ENCODE measurements around the gene AUTS2.

The AUTS2 gene

DNA sequence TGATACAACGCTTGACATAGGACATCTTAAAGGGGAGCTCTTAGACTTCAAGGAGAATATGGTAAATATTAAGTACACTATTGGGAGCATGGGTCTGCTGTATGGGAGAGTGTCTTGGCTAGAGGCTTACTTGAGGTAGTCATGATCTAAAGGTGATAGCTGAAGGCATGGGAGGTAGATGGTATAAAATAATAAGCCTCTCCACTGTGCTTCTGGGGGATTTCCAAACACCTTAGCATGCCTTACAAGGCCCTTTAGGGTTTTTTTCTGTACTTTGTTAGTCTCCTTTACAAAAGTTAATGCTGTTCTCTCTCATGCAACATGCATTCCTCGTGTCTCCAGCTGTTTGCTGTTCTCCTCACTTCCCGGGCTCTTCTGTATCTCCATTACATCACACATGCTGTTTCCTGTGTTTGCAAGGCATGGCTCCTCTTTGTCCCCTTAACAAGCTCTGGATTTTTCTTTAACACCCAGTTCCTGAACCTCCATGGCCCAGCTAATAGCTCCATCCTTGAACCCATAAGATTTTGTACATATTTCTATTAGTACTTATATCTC lies 449.7 kb downstream of the AUTS2 start:
- no peak for DNase-seq

DNA sequence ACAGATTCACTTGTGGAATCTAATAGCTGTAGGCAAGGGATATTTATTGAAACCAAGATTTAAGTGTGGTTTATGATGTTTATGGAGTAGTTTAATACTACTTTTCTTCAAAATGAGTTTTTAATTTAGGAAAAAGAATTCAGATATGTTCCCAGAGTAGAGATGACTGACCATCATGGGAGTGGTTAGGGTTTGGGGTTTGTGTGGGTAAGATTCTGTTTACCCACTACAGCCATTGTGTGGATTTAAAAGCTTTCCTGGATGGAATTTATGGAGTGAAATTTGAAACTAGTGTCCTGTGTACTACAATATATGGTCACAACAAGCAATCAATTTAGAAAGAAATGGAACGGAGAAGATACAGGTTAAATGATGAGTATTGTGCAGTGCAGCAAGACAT lies 453.5 kb downstream of the AUTS2 start:
- DNase-seq = no peak

DNA sequence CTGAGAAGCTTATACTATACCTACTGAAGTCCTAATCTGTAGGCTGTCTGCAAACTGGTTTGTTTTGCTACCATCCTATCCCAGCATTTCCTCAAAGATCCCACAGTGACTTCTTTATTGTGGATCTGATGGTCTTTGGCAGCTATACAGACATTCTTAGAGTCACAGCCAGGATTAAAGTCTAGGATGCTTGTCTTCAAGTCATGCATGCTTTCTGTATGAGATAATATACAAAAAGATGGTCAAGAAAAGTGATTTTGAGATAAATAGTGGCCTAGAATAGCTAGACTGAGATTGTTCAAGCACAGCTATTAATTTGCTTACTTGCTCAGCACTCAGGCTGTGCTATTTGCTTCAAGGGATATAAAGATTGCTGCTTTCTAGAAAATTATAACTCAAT lies 454.4 kb downstream of the AUTS2 start:
- no peak for DNase-seq

DNA sequence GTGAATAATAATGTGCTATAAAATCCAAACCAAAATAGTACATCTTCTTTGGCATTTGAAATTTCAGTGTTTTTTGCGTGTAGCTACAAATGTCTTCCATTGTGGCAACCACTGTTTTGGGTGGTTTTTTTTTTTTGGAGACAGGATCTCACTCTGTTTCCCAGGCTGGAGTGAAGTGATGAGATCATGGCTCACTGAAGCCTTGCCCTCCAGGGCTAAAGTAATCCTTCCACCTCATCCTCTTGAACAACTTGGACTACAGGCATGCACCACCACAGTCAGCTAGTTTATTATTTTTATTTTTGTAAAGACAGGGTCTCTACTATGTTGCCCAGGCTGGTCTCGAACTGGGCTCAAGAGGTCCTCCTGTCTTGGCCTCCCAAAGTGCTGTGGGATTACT lies 455.1 kb downstream of the AUTS2 start:
- DNase-seq = no peak

DNA sequence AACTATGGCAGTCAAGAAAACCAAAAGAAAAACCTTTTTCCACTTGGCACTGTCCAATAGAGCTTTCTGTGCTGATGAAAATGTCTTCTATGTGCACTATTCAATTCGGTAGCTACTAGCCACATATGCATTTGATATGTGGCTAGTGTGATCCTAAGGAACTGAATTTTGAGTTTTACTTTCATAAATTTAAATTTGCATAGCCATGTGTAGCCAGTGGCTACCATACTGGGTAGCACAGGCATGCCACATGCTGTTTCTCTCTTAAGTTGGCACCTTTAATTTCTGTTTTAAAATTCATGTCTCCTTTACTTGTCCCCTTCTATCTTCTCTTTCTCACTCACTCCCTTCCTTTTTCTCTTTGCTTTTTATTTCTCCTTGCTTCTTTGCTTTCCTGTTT lies 455.7 kb downstream of the AUTS2 start:
- DNase-seq = no peak

DNA sequence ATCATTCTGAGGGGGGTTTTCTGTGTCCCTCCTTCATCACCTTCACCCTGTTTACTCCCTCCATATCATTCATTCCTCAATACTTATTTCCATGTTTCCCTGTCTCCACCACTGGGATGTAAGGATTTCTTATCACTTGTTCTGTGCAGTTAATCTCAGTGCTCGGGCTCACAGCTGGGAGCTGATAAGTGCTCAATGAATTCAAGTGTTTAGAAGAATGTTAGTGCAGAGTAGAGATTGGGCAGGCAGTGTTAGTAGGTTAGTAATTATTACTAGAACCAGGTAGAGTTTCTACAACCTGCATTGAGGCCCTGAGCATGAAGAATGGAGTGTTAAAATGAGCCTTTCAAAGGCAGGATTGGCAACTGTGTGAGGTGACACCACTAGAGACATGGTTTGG lies 458.1 kb downstream of the AUTS2 start:
- no peak for DNase-seq

DNA sequence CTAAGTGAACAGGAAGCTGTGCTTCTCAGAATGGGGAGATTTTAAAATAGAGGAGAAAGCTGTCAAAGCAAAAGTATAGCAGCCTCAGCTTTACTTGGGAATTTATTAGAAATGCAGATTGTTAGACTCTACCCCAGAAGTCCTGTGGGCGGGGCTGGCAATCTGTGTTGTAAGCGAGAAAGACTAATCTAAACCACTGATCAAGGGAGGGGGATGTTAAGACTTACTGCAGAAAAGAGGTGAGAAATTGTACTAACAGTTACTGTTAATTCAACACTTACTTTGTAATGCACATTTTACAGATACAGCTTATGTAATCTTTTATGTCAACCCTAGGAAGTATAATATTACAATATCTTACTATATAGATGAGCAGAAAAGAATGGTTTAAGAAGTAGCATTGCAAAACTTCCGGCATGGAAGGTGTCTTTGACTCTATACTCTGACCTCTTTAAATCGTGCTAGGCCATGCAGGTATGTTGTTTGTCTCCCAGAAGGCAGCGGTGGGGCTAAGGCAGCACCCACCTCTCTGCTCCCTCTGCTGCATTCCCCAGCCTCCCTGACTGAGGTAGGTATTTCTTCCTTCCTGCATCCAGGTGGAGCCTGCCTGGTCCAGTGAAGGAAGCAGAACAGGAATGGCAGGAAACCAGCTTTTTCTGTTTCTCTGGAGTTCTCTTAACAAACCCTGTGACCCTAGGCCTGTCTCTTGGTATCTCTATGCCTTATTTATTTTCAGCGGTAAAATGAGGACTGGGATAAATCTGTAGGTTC lies 462.2 kb downstream of the AUTS2 start:
- no peak for DNase-seq

DNA sequence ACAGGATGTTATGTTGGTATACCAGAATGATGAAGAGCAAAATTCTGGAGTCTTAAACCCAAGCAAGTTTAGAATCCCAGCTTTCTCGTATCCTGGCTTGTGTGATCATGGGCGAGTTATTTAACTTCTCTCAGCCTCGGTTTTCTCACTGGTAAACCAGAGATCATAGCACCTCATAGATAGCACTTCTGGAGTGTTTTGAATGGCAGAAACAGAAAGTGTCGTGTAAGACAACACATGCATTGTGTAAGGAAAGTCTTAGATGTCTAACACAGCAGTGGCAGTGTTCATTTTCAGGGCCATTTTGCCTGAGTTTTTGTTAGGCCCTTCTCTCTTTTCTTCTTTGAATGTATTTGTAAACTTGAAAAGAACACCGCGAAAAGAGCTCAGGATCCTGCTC lies 465.1 kb downstream of the AUTS2 start:
- DNase-seq = no peak

DNA sequence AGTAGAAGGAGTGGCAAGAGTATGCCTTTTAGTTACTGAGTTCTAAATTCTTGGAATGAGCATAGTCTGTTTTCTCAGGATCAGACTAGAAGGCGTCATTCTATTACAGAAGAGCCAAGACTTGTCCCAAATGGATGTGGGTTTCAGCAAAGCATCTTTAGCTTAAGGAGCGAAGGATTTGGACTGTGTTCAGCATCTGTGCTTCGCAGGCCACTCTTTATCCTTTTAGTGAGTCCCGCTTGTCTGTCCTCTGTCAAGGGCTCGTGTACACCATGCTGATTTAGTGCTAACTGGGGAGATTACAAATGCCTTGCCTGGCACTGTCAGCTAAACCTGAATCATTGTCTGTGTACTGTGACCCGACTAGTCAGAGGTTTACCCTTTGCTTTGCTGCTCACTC lies 465.7 kb downstream of the AUTS2 start:
- DNase-seq = no peak

DNA sequence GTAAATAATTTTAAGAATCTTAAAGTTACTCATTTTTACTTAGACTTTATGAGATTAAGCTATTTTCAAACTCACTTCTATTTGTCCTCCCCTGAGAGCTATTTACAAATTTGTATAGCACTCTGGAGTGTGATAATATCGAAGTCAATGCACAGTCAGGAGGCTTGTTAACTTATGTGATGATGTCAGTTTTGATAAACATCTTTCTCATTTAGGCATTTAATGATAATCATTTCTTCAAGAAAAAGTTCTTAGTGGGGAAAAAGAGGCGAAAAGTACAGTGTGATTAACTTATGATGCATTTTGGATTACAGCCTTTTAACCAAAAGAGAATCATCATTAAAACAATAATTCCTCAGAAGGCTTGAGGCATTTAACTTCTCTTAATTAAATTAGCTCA lies 468.6 kb downstream of the AUTS2 start:
- DNase-seq = no peak

DNA sequence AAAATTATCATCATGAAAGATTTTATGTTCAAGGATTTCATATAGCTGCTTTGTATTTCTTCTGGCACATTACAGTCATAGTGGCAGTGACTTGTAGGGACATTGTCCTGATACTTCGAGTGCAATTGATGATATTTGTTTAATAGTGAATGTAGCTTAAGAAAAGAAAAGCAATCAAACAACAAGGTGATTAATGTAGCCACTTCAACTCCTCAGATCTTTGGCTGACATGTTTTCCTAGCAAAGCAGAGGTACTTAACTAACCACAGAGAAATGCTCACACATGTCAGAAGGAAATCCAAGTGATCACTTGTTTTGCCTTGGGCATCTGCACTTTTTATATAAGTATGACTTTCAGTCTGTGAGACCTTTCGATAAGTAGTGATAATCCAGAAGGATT lies 470.3 kb downstream of the AUTS2 start:
- no peak for DNase-seq

DNA sequence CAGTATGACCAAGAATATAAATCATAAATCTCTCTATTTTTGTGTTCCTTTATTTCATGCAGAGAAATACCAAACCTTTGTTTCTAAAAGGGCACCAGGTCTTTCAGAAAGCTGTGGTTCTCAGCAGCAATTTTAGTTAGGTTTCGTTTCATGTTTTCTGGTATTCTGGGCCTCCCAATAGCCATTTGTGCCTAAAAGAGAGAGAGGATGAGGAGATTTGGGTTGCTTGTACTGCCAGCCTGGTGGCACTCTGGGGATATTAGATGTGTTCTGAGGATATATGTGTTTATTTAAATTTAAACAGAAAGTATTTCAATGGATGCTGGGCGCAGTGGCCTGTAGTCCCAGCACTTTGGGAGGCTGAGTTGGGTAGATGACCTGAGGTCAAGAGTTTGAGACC lies 471.7 kb downstream of the AUTS2 start:
- no peak for DNase-seq

DNA sequence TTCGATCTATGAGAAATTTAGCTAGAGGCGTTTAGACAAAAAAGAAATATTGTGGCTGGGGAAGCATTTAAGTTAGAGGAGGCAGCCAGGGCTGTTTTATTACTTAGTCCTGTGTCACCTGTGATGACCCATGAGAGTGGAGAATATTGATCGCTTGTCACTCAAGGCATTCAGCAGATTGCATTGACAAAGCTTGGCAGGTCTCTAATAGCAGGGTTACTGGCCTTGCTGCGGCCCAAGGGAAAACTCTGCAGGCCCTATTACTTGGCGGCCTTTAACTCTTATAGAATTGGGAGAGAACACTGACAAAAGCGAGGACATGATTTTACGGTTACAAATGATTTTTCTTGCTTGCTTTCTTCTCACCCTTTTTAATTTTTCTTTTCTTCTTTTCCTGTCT lies 473.5 kb downstream of the AUTS2 start:
- DNase-seq = no peak

DNA sequence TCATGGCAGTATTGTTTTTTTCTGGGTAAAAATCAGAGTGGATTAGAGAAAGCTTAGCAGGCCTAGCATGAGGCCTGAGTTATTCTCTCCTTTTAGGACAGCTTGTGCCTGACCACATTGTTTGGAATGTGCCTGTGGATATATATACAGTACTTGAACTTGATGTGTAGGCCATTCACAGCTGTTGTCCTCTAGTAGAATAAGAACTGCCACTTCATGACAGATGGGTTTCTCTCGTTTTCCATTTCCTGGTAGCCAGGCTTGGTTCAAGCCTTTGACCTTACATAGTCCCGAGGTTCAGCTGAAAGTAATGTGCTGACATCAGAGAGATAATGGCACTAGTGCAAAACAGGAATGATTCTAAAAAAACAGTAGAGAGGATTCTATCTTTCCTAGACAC lies 473.9 kb downstream of the AUTS2 start:
- DNase-seq = no peak

DNA sequence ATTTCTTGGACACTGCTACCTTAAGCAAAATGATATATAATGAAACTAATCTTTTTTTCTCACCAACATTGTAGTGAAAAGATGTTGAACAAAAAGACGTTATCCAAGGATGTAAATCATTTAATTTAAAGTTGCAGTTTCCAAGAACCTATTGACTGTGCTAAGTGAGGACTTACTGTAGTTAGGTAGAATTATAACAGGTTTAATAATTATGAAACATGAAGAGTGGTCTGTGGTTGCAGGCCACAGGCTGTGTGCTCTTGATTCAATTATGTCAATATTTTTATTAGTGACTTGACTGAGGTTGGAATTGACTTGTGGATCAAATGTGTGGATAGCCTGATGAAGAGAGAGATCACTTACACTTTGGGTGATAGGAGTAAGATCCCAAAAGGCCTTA lies 478.1 kb downstream of the AUTS2 start:
- DNase-seq = no peak

DNA sequence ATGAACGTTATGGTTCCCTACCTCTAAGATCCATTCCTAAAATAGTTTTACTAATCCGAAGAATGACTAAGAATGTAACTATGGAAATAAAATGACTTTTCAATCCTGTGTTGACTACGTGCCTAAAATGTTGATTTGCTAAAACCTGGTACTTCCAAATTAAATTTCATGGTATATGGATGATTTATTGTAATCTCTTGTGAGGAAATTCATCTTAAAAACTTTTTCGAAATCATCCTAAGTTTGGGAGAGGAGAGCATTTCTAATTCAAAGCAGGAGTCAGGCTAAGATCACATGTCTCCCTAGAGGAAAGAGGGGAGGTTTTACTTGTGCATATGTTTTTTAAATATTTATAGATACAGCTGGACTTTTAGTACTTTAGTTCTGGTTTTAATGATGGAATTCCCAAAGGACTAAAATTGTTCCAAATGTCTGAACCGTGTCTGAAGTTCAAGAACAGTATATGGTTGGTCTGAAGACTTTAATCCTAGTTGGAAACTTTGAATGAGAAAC lies 483.9 kb downstream of the AUTS2 start:
- DNase-seq = no peak

DNA sequence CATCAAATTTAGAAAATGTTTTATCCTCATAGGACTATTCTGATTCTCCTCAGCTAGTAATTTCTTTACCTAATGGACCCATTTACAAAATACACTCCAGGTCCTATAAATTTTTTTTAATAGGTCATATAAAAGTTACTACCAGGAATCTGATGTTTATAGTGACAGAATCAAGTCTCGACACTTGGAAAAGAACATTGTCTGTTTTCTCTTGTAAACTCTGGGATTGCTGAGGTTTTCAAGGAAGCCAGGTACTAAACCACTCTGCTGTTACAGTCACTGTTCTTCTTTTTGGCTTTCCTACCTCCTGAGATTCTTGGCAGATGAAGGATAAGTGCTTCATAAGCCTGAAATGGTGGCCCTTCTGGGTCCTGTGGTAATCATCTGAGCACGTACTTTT lies 493.1 kb downstream of the AUTS2 start:
- no peak for DNase-seq

DNA sequence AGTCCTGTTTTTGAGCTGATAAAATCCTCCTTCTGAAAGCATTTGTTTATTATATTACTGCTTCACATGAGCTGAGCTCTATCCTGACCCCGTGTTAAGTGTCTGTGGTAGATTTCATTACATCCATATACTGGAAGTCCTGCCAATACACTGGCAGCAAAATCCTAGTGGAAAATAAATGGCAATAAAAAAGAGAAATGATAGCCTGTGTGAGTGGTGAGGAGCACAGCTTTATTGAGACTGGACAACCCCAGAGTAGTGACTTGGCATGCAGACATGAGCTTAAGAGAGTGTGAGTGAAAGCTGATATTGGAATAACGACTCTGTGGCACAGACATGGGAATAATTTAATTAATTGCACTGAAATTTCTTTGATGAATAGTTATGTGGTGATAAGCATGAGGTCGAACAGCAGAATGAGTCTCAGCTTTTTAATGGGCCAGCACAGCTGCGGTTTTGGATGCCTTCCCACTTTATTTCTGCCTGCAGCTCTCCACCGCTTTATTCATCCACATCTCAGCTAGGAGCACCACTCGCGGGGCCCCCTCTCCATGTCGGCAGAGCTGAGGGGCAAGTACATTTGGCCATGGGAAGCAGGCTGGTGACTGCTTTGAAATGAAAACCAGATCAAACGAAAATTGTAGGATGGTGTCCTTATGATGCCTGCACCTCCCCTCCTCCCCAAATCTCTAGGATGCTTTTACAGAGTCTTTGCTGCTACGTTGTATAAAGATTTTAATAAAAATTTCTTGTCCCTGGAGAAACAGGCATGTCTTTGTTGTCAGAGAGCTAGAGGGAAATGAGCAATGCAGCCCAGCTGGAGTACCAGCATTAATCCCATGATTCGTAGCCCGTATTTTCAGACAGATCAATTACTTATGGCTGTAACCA lies 494.3 kb downstream of the AUTS2 start:
- no peak for DNase-seq

DNA sequence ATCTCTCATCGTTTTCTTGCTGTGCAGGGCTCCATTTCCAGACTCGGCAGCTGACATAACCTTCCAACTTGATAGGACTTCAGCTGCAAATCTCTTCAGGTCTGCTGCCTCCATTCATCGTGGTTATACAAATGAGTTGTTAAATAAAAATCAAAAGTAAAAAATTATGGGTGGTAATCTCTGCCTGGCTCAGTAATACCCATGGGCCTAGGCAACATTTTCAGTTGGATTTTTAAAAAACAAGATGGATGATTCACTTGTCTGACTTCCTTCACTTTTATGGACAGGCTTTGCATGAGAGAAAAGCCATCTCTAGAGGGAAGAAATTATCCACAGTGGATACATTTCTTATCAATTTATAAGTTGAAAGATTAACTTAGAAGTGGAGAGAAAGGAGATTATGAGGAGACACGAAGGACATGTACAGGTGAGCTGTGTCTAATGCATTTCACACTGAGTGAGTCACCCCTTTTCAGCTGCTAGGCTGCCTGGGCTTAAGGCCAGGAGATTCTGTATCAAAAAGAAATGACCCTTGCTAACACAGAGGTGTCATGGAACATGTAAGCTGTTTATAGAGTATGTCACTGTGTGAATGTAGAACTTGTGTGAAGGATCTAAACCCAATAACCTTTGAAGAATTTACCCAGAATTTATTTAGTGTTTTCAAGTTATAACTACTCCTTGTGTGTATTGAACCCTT lies 495.1 kb downstream of the AUTS2 start:
- no peak for DNase-seq

DNA sequence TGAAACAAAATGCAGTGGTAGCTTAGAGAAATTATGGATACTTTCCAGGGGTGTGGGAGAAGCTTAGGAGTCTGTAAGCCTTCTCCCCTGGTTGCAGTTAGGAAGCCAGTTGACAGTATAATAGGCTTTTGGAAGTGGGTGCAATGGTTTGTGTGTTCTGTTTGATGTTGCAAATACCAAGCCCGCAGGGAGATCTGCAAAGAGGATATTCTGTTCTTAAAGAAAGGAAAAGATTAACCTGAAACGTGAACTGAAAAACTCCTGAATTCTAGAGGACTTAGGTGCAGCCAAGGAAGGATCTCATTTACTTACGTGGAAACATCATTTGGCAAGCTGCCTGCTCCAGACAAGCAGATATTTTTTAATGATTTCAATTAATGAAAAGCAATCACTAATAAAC lies 496.6 kb downstream of the AUTS2 start:
- DNase-seq = no peak

DNA sequence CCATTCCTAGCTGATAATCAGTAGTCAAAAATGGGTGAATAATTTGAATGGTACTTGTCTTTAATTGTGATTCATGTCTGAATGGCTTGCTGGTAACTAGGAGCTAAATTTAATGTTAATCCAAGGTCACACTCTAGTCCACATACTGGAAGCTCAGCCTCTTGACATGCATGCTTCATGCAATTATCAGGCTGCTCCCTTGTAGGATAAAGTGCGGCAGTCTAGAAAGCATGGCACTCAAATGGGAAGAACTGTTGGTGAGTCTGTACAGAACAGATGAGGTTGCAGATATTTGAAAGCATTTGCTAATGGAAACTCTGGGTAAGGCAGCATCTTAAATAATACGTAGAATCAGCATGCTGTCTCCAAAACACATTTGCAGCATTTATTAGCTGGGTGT lies 499.4 kb downstream of the AUTS2 start:
- DNase-seq = no peak

DNA sequence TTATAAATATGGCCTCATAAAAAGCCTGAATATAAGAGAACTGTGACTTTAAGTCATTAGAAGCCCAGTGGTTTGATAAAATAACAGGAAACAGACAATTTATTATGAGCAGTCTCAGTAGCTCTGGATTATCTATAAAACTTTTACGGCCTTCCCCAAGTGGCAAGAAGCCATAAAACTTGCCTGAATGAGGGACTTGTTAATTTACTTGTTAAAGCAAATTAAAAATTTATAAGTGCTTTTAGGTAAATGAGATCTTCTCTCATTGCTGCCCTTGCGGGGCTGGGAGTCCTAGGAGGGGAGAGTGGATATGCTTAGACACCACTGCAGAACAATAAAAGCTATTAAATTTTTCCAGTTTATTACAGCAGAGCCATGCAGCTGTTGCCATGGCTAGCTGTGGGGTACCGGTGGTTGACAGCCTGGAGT lies 499.9 kb downstream of the AUTS2 start:
- DNase-seq = no peak
